Measurements from ENCODE around the gene KDM3B.

KDM3B gene

GRCh38 chr5:138450971-138451370, 98.5 kb downstream of the KDM3B start:
- DNase-seq (ENCODE audit: low read depth in 2 of 2), result no peak

DNA sequence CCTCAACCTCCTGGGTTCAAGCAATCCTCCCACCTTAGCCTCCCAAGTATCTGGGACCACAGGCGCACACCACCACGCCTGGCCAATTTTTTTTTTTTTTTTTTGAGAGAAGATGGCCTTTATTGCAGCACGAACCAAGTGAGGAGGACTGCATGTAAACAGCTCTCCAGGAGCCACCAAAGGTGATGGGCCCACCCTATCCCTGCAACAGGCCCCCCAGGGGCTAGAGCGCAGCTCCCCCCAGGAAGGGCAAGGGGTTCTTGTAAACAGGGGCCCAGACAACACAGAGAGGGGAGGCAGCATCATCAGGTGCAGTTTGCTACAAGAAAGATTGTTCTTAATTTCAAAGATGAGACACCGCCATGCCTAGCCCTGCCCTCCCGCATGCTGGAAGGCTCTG, 100.2 kb downstream of the KDM3B start:
- DNase-seq (ENCODE audit: low read depth in 2 of 2), result no peak

DNA sequence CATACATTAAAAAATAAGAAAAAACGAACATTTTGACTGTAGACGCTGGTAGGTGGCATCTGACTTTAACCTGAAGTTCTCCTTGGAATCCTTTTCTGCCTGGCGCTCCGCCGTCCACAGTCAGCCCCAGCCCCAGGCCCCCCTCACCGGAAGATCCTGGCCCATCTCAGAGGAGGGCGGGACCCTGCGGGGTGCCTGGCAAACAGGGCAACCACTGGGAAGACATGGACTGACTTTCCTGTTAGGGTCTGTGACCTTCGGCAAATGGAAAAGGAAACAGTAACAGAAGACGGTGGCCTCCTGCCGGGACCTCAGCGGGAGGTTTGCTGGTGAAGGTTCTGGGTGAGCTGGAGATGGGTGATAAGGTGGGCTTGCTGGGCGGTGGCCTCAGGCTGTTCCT, 101.1 kb downstream of the KDM3B start:
- DNase-seq (ENCODE audit: low read depth in 2 of 2), result no peak

GRCh38 chr5:138454121-138454520, 101.6 kb downstream of the KDM3B start:
- DNase-seq (ENCODE audit: low read depth in 2 of 2), result no peak

DNA sequence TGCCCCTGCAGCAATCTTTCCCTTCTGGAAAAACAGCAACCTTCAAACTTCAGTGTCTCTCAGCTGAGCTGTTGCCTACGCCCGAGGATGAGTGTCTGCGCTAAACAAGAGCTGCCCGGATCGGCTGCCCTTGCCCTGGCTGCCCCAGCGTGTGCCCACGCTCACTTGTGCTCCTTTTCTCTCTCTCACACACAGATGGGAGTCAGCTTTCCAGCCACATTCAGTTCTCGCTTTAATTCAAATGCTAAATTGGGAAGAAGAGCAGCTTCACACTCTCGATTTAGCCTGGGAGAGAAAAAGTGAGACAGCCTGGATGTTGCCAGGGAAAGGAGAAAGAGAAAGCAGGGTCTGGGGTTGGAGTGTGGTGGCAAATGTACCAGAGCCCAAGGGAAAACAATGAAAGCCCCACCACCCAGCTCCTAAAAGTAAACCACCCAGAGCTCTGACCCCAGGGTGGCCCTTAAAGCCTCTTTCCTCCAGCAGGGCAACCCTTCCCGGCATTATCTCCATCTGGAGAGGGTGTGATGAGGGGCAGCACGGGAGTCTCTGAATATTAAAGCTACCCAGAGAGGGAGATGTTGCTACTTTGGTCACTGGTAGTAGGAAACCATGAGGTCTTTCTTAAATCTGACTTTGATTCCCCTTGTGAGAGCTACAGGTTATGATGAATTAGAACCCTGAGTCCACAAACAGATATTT, 102.9 kb downstream of the KDM3B start:
- DNase-seq (ENCODE audit: low read depth in 2 of 2), result no peak

- no peak for DNase-seq (ENCODE audit: low read depth in 2 of 2)
Measured at GRCh38 chr5:138457531-138458275, 105.2 kb downstream of the KDM3B start.

- DNase-seq (ENCODE audit: low read depth in 2 of 2), result no peak
Measured at GRCh38 chr5:138458384-138458783, 105.9 kb downstream of the KDM3B start.

- no peak for DNase-seq (ENCODE audit: low read depth in 2 of 2)
Measured at GRCh38 chr5:138458856-138459255, 106.4 kb downstream of the KDM3B start.

DNA sequence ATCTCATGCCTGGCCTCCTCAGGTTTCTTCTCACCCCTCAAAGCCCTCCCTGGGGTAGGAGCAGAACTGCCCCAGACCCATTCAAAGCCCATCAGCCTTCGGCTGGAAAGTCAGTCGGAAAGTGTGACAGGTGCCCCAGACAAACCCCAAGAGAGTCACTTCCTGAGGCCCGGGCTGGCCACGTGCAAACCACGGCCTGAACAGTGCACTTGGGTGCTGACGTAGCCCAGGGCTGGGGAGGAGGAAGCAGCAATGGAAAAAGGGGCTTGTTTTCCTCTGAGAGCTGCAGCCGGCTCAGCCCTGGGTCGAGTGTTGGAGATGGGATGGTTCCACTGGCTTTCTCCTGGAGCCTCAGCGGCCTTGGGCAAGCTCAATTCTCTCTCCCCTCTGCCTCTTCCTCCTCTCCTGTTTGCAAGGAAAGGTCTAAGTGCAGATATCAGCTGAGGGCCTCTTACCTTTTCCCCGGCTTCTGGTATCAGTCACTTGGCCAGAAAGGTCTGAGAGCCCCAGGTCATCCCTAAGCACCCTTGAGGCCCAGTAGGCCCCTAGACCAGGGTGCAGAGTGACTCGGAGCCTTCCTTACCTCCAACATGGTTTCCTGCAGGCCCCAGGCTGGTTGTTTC, 106.9 kb downstream of the KDM3B start:
- peak; percentile 87 to 88 for DNase-seq (ENCODE audit: low read depth in 2 of 2)

DNA sequence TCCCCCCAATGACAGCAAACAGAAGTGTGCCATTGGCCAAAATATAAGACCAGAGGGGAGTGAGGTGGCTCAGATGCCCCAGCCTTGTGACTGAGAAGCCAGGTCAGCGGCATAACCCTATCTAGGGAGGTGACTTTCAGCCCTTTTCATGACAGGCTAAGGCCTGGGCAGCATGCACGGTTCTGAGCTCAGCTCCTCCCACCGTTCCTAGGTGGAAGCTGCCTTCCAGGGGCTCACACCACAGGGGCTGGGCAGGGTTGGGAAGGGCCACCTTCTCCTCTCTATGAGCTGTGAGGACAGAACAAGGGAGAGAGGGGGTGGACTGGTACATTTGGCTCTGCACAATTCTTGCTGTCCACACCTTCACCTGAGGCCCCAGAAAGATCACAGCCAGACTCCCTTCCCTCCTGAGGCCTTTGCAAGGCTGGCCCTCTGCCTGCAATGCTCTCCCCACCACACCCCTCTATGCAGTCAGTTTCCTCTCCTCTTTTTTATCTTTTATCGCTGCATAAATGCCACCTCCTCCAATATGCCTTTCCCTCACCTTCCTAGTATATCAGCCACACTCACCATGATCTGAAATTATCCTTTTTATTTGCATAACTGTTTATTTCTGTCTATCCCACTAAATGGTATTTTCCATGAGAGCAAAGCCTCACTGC, 107.7 kb downstream of the KDM3B start:
- DNase-seq (ENCODE audit: low read depth in 2 of 2), result no peak

GRCh38 chr5:138461343-138462125, 109.0 kb downstream of the KDM3B start:
- DNase-seq (ENCODE audit: low read depth in 2 of 2), result no peak

DNA sequence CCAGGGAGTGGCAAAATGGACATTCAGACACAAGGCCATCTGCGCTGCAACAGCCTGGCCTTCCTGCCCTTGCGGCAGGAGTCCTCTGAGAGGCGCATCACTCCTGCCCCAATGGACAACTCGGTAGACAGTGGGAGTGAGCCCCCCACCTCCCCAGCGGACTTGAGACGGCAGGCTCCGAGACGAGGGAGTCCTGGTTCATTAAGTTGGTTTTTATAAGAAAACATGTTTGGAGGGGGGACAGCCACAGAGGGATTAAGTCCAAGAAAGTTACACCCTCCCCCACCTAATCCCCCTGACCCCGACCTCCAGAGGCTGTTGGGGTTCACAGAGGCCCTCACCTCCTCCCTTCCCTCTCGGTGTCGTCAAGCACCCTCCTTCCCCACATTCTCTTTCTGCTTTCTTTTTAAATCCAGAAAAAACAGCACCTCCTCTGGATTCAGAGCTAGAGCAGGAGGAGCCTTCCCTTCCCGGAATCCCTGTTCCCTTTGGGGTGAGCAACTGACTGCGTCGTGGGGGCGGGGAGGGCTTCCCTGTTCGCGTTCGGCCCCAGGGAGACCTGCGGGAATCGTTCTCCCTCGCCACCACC, 111.0 kb downstream of the KDM3B start:
- DNase-seq (ENCODE audit: low read depth in 2 of 2), result no peak

- DNase-seq (ENCODE audit: low read depth in 2 of 2), result peak; percentile 86 to 91
Measured at GRCh38 chr5:138464008-138464387, 111.5 kb downstream of the KDM3B start.

- DNase-seq (ENCODE audit: low read depth in 2 of 2), result peak; percentile 90 to 92
Measured at GRCh38 chr5:138464388-138465260, 112.1 kb downstream of the KDM3B start.

DNA sequence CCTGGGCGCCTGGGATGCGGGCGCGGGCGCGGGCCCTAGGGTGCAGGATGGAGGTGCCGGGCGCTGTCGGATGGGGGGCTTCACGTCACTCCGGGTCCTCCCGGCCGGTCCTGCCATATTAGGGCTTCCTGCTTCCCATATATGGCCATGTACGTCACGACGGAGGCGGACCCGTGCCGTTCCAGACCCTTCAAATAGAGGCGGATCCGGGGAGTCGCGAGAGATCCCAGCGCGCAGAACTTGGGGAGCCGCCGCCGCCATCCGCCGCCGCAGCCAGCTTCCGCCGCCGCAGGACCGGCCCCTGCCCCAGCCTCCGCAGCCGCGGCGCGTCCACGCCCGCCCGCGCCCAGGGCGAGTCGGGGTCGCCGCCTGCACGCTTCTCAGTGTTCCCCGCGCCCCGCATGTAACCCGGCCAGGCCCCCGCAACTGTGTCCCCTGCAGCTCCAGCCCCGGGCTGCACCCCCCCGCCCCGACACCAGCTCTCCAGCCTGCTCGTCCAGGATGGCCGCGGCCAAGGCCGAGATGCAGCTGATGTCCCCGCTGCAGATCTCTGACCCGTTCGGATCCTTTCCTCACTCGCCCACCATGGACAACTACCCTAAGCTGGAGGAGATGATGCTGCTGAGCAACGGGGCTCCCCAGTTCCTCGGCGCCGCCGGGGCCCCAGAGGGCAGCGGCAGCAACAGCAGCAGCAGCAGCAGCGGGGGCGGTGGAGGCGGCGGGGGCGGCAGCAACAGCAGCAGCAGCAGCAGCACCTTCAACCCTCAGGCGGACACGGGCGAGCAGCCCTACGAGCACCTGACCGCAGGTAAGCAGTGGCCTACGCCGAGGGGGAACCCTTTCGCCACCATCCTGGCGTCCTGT, 113.0 kb downstream of the KDM3B start, which contains the start of gene EGR1:
Gene EGR1, plus strand, starts transcription at position 219 of the 864 bp plus-strand sequence. Its CDS starts 283 bp downstream, at position 502.
- peak; percentile 86 to 90 for DNase-seq (ENCODE audit: low read depth in 2 of 2)

DNA sequence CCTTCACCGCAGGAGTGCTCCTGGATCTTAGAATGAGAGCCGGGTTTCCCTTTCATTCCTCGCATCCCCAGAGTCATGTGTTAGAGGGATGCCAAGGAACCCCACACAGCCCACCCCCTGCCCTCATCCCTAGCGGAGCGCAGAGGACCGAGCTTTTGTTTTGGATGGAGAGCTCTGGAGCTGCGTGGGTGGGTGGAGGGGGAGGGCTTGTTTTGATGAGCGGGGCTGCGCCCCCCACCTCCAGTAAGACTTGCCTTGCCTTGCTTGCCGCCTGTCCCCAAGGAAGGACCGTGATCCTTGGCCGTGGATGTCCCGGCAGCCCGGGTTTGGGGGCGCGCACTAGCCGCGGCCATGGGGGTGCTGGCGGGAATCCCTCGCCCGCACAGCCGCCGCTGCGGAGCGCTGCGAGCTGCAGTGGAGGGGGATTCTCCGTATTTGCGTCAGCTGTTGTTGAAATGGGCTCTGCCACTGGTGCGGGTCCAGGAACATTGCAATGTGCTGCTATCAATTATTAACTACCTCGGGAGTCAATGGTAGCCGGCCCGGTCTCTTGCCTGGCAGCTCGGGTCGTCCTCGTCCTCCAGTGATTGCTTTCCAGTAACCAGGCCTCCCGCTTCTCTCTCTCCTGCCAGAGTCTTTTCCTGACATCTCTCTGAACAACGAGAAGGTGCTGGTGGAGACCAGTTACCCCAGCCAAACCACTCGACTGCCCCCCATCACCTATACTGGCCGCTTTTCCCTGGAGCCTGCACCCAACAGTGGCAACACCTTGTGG, 113.8 kb downstream of the KDM3B start:
- DNase-seq (ENCODE audit: low read depth in 2 of 2), result no peak

DNA sequence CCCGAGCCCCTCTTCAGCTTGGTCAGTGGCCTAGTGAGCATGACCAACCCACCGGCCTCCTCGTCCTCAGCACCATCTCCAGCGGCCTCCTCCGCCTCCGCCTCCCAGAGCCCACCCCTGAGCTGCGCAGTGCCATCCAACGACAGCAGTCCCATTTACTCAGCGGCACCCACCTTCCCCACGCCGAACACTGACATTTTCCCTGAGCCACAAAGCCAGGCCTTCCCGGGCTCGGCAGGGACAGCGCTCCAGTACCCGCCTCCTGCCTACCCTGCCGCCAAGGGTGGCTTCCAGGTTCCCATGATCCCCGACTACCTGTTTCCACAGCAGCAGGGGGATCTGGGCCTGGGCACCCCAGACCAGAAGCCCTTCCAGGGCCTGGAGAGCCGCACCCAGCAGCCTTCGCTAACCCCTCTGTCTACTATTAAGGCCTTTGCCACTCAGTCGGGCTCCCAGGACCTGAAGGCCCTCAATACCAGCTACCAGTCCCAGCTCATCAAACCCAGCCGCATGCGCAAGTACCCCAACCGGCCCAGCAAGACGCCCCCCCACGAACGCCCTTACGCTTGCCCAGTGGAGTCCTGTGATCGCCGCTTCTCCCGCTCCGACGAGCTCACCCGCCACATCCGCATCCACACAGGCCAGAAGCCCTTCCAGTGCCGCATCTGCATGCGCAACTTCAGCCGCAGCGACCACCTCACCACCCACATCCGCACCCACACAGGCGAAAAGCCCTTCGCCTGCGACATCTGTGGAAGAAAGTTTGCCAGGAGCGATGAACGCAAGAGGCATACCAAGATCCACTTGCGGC, 114.6 kb downstream of the KDM3B start:
- no peak for DNase-seq (ENCODE audit: low read depth in 2 of 2)

Measured in stimulated activated CD8-positive, alpha-beta memory T cell treated with anti-CD3 and anti-CD28 coated beads, Interleukin-15, amount 100 ng/mL, for 48 hours (primary cell).